Right hindlimb (tissue), 1 donor: ENCODE measurements around the gene PROM1.

Experiments used
- DNase-seq: peaks from one replicate; pipeline ENCODE4 v3.0.0-alpha.2; 2018

Gene PROM1

DNA sequence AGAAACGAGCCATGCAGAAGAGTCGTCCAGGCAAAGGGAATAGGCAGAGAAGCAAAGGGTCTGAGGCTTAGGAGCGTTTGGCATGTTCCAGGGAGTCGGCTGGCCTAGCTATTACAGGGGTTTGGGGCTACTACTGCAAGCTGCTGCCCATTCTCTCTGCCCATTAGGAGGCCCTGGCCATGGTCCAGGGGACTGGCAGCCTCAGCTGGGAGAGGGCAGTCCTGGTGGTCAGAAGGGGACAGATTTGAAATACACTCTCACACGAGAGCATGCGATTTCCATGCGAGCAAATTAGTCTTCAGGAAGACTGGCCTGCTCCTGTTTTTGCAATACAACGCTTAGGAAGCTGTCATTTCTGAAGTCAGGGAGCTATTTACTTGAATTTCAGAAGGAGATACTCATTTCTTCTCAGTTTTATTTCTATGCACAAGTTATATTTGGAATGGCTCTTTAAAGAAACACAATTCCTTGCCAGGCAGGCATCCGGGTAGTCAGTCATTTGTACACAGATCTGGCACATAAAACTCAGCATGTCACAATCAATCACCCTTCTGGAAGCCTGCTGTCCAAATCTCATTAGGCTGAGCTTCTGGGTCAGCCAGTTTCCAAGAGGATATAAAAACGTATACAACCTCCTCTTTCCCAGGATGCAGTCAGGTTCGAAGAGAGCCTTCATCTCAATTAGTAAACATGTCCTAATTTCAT lies 27.0 kb downstream of the PROM1 start:
- DNase-seq = peak; percentile 71

DNA sequence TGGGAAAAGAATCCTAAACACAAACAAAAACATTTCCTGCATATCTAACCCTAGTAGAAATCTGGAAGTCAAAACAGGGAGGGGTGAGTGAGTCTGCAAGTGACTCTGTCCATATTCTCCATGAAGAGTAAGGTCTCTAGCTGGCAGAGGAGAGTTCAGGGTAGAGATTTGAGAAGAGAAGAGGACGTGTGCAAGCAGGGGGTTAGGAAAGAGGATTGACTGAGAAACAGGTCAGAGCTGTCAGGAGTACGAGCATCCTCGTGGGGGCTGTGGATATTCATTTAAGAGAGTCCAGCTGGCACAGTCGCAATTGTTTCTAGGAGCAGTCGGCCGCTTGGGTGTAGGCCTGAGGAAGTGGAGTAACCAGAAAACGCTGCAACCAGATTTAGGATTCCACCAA lies 27.9 kb downstream of the PROM1 start:
- DNase-seq = no peak

DNA sequence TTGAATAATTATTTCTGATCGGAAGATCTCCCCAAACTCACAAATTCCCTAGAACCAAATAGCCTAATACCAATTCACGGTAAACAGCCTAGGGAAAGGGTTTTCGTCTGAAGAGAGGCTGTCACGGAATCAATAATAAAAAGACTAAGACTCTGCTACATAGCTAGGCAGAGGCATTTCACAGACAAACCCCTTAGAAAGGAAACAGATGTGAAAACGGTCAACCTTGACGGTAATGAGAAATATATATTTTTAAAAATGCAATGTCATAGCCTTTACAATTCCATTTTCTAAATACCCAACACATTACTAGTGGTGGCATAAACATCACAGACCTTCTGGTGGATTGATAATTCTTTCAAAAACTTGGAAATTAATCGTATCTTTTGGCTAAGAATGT lies 28.4 kb downstream of the PROM1 start:
- no peak for DNase-seq

DNA sequence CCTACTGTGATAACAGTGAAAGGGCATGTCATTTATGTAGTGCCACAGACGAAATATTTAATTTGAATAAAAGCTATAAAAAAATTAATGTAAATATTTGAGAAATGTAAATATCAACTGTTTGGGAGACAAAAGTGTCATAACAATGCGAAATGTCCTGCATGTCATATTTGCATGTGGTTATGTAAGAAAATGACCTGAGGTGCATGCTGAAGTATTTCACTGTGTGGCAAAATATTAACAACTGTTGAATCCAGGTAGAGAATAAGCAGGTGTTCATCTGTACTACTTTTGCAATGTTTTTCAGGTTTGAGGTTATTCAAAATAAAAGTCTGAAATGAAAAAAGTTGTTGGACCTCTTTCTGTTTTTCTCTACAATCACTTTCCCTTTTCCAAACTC lies 30.9 kb downstream of the PROM1 start:
- DNase-seq = no peak

DNA sequence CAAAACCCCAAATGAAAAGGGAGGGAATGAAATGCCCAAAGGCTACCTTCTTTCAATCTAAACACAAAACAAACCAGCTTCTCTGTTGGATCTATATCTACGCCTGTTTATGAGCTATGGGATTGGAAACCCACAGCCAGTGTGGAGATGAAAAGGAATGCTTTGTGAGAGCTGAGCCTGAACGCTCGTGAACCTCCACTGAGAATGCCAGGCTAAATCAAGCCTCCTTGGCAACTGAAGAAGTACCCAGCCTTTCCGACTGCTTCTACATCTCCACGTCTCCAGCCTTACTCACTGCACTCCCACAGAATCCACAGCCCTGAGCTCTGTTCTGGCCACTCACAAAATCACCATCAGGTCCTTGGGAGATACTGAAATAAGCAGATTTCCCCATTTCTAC lies 31.8 kb downstream of the PROM1 start:
- DNase-seq = no peak

DNA sequence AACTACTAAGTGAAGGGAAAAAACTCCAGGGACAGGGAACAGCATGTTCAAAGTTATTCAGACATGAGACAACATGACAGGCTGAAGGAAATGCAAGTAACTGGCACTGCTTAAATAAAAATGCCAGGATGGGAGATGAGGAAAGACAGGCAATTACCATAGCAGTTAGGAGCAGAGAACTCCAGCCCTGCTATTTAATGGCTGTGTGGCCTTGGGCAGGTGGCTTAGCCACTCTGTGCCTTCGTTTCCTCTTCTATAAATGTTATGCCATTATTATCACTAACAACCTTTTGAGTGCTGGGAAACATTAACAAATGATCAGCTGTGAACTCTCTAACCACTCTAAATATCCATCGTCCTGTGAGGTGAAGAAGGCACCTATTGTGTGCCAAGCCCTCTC lies 32.7 kb downstream of the PROM1 start:
- DNase-seq = no peak

DNA sequence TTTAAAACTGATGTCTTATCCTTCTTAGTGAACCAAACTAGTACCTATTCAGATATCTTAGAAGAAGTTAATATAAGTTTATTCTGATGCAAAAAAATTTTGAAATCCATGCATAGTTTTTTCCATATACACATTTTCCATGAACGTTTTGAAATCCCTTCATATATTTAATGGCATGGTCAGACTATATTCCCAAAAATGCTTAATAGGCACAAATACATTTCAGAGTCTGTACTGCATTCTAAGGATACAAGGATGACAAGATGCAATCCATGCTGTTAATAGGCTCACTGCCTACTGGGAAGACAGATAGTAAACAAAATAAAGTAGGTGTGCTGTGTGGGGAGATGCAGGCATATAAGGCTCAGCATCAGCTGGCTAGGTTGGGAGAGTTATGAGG lies 33.2 kb downstream of the PROM1 start:
- DNase-seq = no peak

DNA sequence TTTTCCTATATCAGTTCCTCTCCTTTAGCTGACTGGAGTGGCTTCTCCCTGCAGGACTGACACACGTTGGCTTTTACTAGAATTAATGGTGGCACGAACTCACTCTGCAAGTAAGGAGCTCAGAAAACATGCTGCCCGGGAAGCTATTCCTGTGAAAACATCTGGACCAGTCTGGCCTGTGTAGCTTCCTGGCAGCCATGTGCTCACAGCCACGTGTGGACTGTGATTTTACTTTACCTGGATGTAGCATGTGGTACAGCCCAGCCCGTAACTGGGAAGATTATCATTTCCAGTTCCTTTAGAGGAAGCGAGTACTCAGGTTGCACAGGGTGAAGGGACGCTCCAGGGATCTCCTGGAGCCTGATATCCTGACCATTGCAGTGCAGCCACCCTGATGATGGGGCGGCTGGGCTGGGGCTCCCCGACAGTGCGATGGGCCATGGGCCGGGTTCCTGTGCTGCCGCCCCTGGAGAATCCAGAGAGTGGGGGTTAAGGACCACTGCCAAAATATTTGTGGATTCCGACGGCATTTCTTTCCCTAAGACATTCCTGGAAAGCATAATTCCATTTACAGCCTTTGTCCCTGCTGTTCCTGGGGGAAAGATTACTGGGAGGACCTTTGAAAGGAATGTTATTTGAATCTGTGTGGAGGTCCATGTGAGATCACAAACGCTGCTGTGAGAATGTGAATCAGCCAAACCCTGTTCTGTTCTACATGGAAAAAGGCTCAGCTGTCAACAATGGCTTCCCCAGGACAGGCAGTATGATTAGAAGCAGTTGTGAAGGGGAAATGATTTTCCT lies 35.0 kb downstream of the PROM1 start:
- DNase-seq = peak; percentile 62

DNA sequence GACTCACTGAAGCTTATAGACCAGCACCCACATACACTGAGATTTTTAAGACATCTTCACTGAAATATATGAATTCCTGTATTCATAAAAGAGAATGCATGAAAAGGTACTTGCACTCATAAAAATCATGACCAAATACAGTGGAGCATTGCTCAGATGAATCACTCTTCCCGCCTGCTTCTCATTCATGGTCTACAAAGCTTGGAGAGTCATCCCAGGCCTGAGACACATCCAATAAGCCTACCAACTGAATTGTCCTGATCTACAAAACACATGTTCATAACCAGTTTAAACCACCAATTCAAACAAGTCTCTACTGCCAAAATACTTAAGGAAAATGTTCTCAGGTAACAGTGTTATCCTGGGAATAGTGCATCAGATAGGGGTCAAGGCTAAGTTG lies 38.1 kb downstream of the PROM1 start:
- DNase-seq = peak; percentile 39

DNA sequence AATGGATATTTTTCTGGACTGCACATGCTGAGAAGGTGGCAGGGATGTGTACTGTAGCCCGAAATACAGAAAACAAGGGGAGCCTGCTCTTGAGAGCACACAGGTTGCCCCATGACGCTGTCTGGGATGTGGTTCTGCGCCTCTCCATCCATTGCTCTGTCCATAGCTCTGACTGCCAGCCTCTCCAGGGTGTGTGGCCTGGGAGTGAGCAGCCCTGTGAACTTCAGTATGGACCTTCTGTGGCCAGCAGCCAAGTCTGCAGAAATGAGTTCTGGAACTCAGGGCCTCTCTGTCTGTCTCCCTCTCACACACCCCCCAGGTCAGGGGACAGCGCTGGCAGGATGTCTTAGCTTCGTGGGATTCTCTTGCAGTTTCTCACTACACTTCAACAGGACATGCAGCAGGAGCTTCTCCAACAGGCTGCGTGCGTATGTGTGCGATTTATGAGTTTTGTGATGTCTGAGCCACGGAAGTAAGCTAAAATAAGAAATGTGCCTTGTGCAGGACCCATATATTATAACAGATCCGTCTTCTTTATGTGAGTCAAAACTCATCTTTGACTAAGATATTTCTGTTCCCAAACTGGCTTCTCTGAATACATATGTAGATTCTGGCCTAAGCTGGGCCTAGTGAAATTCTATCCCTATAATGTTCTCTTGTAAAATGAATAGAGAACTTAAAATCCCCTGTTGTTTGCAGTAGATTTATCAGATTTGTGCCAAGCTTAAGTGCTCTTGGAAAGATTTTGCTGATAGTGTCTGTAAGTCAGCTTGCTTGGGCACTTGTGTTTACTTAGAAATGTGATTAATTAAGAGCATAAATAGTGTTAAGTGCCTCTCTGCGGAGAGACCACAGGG lies 40.0 kb downstream of the PROM1 start:
- DNase-seq = peak; percentile 45

DNA sequence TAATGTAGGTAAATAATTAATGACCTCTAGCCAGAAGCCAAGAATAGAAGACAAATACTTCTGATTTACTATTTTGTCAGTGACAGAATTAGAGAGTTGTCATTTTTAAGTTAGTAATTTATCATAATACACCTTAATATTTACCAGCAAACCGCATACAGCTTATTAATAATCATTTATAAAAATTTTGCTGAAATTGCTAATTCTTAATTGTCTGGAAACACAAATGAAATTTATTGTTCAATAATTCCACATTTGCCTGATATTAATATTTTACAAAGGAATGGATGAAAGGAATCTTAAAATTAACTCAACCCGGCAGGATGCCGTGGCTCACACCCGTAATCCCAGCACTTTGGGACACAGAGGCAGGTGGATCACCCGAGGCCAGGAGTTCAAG lies 44.7 kb downstream of the PROM1 start:
- DNase-seq = no peak

DNA sequence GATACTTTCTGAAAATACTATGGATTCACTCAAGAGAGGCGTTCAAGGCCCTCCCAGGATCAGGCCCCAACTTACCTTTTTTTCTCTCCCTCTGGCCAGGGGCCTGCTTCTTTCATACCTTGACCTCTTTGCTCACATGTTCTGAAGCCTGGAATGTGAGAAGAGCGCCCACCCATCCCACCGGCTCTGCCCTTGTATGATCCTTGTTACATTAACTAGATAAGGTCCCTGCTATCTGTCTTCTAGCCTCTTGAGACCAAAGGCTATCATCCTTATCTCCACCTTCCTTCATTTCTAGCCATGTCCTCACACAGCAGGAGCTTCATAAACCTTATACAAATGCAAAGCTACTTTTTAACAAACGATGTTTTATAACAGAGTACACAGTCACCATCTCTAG lies 45.9 kb downstream of the PROM1 start:
- no peak for DNase-seq

DNA sequence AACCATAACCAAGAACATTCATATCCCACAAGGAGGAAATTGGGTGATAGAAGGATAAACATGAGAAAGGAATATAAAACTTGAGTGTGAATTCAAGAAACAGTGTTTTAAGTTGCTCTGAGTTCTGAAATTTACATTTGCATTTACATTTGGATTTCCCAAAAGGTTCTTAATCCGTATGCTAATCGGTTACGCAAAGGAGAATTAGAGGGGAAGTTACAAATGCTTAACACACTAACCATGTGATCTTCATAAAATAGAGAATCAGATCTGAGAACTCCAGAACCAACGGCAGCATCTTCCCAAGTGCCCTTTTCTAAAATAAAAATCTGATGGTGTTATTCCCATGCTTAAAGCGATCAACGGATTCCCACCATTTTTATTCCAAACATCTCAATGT lies 48.0 kb downstream of the PROM1 start:
- DNase-seq = no peak

DNA sequence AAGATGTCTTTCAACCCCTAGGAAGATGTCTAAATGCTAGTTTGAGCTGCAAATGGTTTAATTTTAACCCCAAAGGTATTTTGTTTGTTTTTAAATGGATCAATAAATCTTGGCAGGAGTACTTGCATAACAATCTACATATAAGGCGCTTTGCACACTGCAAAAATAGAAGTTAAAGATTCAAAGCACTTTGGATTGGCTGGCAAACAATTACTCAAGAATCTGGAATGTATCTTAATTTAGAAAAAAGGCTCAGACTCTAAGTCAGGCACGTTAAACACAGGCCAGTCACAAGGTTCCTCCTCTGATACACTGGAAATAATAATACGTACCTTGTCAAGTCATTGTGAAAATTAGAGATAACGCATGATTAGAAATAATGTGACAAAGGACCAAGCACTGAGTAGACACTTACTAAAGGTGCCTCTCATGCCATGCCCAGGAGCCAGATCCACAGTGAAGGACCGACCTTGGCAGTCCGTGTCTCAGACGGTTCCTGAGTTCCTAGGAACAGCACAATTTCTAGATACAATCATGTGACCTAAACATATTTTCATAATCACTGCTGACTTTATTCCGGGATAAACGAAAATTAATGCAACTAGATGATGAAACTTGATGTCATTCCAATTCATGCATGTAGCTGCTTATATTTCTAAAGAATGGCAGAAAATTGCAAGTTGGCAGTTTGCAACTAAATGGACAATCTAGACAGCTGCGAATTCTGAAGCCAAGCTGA lies 49.6 kb downstream of the PROM1 start:
- DNase-seq = no peak

DNA sequence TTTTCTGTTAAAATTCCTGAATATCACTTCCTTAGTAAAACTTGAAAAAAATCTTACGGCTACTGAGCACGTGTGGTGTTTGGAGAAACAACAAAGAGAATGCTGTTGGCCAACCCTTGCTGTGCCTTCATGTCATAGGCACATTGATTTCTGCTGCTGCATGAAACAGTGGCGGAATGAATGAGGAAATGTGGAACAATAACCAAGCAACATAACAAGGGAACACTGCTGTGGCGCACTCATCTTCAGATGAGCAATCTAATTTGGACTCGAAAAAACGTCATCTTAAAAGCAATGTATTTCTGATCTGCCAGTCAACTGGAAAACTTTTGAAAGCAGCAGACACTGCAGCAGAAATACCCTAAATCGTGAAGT lies 51.4 kb downstream of the PROM1 start:
- no peak for DNase-seq

DNA sequence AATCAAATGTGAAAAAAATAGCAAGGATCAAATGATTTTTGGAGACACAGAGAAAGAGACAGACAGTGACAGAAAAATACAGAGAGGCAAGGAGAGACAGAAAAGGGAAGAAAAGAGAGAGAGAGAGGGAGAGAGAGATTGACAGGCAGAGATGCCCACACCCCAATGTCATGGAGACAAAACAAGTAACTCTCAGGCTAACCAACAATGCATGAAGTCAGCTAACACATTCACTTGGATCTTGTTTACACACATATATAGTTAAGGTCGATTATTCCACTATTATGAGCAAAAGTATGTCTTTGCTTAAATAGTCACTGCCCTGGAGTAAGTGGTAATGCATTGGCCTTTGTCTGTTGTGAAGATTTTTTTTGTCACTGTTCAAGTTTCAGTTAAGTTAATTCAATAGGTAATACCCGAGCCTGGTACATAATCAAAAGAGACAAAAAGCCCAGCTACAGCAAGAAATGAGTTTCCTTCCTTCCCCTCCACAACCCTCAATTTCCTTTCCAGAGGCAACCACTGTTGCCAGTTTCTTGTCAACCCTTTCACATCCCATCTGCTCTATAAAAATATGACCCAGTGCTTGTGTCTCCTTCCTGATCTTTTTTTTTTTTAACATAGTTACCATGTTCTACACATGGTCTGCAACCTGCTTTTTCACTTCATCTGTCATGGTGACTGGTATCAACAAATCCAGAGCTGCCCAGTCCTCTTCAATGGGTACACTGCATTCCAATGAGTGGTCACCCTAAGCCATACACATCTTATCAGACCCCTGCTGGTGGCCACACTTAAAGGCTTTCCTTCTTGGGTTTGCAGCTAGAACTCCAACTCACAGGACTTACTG lies 52.1 kb downstream of the PROM1 start:
- DNase-seq = no peak

DNA sequence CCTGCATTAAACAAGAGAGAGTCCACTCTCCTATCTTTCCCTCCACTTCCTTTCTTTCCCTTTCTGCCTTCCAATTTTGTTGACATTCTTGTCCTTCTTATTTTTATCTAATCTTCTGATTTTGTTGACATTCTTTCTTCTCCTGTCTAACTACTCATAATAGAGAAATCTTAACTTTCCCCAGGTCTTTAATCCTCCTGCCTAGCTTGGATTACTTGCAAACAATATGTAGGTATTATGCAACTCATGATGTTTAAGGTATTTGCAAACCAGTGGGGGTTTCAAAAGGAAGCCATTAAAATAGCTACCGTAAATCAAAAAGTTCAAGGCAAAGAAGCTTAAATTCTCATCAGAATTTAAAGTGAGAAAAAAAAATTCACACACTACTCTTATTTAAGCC lies 53.9 kb downstream of the PROM1 start:
- no peak for DNase-seq

DNA sequence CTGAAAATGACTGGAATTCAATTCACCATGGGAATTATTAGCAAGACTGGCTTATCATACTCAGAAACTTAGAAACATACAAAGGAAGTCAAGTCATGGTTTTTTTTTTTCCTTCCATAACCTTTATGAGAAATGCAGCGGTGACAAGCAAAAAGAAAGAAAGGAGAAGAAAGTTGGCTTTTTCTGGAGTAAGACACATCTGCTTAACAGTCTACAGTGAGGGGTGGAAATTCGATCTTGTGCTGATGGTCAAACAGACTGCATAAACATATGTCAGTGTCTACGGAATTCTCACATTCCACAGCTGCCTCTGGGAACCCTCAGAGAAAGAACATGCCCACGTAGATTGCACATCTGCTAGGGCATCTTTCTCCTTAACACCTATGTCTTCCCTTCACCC lies 54.6 kb downstream of the PROM1 start:
- DNase-seq = no peak

DNA sequence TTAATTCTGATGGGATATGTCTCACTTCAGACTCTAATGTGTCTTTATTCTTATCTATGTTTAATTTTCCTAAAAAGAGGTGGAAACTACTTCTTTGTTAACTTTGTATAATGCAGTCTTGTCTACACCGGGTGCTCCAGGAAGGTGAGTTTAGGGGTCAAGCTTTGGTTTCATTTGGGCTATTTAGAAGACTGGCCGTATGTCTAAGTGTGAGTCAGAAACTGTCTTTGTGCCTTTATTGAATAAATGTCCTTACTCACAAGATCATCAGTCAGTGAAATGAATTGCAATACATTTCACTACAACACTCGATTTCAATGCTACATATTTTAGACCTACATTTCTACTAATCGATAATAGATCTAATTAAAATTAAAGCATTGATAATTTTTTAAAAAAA lies 56.2 kb downstream of the PROM1 start:
- DNase-seq = no peak

DNA sequence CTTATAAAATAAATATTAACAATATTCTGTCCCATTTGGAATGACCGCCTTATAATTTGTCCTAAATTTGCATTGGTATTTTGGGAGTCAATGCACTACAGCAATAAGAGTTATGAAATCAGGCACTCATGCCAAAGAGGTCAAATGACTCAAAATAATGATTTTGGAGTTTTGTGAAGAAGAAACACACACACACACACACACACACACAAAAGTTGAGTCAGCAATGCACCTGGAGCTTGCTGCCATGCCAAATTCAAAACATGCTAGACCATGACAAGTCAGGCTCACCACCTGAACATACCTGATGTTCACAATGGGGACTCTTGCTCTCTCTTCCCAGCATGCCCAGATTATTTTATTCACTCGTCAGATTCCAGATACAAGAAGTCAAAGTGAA lies 56.7 kb downstream of the PROM1 start:
- no peak for DNase-seq

DNA sequence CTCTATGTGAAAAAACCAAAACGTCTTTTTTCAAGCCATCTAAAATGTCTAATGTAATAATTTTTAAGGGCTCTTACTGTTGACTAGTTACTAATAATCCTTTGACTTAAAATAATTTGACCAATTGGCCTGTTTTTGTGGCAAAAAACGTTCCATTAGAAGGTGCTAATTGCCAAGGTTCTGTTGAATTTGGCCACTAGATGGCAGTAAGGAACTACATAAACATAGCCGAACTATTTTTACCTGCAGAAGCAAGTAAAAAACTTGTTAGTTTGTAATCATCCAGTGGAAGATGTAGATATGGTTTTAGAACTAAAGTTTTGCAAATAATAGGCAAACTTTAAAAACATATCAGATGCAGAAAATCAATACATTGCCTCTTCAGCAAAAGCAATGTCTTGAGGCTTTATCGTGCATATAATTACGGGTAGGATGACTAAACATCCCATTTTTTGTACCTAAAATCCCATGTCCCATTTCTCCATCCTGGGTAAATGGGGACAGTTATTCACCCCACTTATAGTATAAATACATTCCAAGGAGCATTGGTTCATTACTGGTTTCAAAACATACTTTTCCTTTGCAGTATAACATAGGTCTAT lies 57.6 kb downstream of the PROM1 start:
- DNase-seq = no peak

DNA sequence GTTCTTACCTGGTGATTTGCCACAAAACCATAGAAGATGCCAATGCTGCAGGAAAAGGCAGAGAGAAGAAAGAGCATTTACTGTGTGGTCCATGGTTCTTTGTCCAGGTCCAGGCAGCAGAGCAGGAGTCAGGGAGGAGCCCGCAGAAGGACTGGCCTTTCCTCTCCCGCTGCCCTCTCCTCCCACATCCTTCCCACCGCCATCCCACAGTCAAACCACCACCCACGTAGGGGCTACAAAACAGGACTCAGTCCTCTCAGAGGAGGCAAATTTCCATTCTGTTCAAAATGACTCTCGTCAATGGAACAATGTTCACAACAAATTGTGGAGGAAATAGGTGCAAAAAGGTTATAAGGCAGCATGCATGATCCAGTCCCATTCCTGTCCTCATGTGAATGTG lies 58.6 kb downstream of the PROM1 start:
- no peak for DNase-seq
